HG03103 (cell line): ENCODE measurements around the gene GRM7.

Experiments
- ATAC-seq: cut with Tn5 transposase; IDR thresholded peaks from one replicate; pipeline ENCODE4 v1.9.1; 2021; ENCODE audit warnings: low read depth; ENCODE audit not compliant: unreplicated experiment

The GRM7 gene

DNA sequence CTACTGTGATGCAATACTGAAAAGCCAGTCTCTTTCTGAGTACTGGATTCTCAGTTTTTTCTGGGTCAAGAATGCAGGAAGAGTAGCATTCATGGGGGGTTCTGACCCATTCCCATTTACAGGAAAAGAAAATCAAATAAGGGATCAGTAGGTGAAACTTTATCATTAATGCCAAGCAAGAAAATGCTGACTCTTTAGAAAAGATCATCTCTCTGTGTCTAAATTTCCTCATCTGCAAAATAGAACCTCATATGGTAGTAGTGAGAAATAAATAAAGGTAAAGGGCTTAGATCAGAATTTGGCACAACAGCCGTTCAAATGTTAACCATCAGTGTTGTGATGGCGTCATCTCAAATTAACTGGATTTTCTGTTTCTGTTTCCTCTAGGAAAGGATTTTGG, 833.1 kb downstream of the GRM7 start:
- no peak for ATAC-seq

DNA sequence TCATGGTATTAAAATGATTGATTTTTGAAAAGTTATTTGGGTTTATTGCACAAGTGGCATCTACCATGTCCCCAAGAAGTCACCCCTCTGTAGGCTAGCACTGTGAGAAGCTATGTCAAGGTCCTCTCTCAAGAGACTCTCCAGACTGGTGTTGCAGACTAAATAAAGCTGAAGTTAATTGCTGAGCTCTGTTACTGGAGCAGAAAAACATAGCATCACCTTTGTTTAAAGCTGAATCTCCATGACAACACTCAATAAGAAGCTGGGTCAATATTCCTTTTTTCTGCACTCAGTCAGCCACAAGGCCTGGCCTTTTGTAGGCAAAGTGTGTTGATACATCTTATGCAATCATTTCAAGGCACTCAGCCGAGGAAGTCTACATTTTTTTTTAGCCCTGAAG, 834.1 kb downstream of the GRM7 start:
- ATAC-seq: no peak

DNA sequence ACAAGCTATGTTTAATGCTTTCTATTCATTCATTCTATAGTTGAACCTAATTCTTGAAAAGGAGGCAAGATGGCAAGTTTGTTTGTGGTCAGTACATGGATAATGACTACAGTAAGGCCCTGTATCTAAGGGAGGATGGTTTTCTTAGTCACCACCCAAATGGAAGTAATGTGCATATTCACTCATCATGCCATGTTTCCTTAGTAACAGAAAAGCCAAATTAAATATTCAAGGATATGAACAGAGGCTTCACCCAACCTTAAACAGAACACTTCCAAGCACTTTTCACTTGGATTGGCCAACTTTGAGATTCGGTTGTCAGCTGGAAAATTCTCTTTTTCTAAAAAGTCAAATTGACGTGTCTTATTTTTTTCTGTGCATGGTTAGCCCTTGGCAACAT, 835.4 kb downstream of the GRM7 start:
- no peak for ATAC-seq

DNA sequence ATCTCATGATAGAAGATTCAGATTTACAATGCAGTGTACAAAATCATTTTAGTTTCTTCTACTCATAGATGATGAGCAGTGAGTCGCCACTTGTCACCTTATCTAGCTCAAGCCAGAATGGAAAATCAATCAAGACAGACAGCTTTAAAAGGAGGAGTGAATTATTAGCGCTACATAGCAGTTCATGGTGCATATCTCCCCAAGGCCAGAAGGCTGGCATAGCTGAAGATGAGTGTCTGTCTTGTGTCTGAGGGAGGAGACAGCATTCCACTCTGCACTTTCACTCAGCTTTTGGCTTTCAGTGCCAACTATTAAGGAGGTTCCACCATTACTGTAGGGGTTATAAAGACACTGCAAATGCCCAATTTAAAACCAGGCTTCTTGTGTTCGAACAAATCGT, 836.6 kb downstream of the GRM7 start:
- ATAC-seq: no peak

DNA sequence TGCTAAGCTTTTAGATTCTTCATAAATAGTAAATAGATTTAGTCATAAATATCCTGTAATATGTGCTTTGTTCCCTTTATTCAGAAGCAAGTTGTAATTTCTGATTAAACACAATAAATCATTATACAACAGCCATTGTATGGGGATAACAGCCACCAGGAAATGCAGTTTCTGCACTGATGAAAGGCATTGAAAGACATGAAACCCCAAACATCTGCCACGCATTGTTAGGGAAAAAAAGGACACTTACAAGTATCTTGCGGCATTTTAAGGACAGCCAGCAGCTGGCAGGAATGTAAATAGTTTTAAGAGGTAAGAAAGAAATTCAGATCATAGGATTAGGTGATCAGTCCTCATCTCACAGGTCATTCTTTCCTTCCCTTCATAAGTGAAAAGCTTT, 839.6 kb downstream of the GRM7 start:
- no peak for ATAC-seq

DNA sequence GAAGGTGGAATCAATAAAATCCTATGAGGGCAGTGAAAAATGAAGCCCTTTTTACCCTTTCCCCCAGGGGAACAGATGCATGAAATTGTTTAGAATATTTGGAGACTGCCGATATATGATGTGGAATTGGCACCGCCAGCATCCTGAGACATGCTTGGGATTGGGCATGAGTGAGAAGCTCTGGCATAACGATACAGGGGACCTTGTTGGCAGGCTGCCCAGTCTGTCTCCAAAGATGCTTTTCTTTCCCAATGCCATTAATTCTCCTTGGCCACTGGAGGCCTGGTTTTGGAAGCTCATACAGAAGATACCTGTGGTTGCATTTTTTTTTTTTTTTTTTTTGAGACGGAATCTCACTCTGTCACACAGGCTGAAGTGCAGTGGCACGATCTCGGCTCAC, 840.1 kb downstream of the GRM7 start:
- no peak for ATAC-seq

DNA sequence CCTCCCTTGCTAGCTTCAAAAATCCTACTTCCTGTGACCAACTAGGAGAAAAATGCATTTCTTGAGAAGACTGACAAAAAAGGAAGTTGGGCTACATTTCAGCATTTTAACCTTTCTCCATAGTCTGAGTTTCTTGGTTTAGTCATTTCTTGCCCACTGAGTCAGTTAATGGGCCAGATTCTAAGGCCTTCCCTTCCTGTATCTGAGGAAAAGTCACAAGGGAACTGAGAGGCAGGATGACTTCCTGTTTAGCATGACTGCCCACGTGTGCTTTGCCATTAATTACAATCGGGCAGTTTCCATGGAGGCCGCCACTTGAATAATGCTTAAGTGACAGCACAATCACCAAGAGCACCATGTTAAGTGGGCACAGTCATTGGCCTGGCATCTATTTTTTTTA, 846.3 kb downstream of the GRM7 start:
- ATAC-seq: no peak

DNA sequence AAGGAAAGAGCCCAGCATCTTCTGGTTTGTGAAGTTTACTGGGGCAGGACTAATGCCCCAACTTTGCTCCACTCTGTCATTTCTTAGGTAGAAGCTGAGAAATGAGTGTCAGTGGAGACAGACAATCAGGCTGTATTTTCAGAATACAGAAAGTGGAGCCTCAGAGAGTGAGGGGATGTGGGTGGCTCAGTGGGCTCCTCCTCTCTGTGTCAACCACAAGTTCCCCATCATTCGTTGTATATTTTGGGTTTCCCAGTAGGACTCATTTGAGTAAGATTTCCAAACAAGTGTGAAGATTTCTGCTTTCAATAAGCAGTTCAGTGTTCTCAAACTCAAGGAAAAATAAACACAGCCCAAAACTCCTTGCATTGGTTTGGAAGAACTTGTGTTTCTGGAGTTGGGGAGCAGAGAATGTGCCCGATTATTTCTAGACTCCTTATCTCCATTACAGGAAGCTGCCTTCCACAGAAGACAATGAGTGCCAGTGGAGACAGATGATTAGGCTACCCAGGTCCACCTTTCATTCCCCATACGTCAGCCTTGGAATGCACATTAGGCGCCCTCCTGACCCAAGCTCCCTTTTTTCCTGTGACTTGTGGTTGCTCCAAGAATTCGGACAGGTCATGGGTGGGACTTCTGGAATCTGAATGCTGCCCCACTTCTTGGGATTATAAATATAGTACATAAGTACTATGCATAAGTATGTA, 848.6 kb downstream of the GRM7 start:
- no peak for ATAC-seq

DNA sequence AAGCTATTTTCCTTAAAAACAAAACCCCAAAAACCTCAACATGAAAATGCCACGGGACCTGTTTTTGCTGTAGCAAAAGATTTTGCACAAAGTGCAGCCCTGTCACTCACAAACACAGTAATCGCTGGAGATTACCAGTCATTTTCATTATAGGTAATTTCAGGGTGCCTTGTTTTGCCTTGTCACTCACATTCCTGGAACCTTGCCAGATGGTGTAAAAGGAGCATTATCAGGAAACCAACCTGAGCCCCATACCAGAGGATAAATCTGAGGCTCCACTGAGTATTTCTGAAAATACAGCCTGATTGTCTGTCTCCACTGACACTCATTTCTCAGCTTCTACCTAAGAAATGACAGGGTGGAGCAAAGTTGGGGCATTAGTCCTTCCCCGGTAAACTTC, 849.4 kb downstream of the GRM7 start:
- ATAC-seq: no peak

DNA sequence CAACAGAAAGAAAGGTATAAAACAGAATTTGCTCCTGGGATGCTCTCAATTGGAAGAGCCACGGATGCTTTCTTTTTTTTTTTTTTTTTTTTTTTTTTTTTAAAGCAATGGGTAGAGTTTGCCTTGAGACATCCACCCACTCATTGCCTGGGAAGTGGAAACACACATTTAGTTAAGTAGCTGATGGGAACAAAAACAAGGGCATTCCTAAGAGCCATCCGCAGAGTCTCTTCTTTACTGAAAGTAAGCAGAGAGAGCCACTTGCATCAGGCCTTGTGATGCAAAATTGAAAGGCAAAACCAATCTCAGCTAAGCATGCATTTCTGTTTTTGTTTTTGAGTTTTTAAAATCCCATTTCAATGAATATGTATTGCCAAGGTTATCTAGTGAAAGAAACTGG, 852.8 kb downstream of the GRM7 start:
- no peak for ATAC-seq

DNA sequence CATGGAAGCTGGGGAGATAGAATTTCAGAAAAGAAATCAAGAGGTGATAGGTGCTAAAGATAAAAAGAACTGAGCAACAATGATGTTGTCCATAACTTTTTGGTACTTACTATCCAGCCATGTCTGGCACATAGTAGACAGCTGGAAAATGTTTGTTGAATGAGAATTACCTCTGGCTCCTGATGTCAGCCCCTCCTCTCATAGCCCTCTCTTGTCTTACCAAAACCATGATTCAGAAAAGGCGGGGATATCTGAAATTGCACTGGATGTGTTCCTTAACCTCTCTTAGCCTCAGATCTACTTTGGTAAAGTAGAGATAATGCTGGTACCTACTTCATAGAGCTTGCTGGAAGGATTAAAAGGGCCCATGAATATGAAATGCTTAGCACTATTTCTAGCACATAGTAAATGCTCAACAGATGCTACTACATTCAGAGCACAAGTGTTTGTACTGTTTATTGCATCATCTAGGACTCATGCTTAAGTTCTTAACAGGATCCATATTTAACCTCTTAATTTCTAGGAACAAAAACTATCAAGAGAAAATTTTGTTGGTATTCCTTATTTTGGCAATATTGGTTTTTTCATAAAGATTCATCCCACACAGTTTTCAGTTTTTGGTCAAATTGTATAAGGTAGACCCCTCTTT, 859.9 kb downstream of the GRM7 start:
- ATAC-seq: no peak

DNA sequence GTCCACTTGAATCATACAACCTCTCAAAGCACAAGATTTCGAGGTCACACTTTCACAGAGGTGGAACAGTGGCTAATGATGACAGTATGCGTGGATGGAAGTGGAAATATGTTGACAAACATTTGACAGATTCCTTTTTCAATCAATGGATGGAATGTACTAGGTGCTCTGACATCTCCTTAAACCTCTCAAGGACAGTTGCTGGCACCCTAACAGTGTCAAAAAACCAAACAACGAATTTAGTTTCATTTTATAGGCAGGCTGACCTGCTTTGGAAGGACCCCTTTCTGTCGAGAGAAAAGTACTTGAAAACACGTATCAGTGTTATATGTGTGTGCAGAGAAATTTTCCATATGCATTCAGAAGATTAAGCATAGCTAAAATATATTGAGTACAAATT, 861.0 kb downstream of the GRM7 start:
- no peak for ATAC-seq

DNA sequence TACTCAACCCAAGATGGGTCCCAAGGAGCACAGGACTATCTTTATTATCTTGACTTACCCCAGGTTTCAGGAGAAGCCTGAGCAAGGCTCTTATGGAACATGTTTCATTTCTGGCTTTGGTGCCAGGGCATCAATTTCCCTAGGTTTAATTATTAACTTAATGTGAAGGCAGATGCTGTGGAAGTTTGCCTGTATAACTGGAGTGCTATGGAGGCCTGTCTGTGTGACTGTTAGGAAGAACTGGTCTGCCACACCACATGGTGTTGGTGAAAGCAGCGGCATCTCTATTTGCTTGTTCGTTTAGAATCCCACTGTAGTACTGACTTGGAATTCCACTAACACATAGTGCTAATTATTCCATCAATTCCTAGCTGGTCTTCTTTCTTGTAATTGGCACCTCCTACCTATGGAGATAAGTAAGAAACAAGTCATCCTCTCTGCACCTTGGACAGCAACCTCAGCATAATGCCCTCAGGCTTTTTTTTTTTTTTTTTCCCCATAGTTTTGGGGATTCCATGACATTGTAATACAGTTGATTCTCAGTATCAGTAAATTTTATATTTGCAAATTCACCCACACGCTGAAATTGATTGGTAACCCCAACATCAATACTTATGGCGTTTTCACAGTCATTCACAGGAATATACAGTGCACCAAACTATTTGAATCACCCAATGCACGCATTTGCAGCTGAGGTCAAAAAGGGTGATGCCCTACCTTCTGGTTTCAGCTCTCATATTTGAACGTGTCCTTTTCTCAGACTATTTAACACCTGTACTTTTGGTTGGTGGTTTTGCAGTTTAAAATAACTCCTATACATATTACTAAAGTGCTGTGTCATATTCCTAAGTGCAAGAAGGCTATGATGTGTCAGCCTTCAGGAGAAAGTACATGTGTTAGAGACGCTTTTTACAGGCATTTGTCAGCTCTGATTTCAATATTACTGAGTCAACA, 867.9 kb downstream of the GRM7 start:
- no peak for ATAC-seq

DNA sequence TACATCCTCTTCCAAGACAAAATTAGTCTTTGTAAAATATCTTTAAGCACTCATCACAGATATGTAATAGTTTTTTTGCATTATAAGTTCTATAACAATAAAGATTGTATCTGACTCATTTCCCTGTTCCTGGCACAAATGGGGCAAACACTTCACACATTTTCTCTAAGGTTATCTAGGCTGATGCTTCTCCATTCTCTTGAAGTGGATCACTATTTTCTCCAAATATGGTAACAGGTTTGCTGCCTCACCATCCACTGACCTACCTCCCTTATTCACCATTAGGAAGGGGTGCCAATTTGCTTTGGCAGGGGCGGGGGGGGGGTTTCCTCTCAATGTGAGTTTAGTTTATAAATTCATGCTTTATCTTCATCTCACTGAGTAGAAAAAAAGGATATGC, 873.0 kb downstream of the GRM7 start:
- no peak for ATAC-seq

DNA sequence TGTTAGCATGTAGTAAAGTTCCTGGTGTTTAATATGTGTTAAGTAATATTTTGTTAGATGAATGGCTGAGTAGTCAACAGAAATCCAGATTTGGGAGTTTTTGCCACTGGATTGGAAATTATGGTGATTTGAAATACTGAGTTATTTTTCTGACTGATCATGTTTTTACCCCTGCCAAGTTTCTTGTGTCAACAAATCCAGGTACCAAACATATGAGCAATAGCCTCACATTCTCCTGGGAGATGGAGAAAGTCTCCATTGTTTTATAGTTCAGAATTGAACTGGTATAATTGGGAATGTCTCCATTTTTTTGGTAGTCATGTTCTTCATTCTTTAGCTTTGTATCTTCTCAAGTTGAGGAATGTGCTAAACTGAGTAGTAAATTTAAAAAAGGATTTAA, 873.5 kb downstream of the GRM7 start:
- ATAC-seq: no peak

DNA sequence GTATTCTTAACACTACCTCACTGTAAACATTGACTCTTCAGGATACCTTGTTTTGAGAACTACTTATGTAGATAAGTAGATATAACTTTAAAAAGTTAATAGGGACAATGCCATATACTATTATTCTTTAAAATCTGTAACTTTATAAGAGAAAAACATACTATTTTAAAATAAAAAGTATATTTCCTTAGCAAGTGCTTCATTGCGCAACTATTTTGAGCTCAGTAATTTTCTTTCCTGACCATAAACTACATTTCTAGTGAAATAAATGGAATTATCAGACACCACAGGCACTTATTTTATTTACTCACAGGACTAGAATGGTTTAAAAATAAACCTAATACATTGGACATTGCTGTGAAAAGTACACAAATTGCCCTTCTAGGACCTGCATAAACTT, 876.3 kb downstream of the GRM7 start:
- no peak for ATAC-seq

DNA sequence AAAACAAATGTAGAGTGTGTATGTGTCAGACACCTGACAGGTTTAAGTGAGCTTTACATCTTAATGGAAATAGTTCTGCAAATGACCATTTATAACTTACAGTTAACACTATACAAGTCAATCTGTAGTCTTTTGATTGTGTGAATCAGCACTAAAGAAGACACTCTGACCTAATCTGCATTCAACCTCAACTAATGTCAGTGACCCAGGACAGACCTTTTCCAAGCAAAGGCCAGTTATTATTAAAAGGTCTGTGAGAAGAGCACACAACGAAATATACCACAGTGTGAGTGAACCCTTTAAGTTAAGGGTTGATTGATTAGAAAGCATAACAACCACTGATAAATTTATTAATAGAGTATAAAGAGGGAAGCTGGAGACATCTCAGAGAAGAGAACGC, 878.8 kb downstream of the GRM7 start:
- no peak for ATAC-seq

DNA sequence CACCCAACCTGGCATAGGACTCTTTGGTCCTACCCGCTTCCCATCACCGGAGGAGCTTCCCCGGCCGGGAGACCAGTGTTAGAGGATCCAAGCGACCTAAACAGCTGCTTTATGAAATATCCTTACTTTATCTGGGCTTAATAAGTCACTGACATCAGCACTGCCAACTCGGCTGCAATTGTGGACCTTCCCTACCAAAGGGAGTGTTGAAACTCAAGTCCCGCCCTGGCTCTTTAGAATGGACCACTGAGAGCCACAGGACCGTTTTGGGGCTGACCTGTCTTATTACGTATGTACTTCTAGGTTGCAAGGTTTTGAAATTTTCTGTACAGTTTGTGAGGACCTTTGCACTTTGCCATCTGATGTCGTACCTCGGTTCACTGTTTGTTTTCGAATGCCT, 879.5 kb downstream of the GRM7 start:
- ATAC-seq: no peak

DNA sequence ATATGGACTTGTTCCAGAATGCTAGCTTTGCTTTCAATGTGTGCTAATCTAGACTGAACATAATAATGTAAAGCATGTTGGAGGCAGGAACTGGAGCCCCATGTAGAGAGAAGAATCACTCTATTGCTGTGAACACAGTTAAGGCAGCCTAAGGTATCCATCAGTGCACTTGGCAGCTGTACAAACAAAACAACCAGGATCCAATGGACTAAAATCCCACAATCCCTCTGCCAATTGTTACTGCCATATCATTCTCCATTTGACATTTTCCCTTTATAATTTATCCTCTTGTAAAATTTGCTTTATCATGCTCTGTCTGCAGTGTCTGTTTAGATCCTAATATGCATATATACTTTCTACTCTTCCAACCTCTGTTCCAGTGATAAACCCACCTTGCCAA, 883.9 kb downstream of the GRM7 start:
- no peak for ATAC-seq

DNA sequence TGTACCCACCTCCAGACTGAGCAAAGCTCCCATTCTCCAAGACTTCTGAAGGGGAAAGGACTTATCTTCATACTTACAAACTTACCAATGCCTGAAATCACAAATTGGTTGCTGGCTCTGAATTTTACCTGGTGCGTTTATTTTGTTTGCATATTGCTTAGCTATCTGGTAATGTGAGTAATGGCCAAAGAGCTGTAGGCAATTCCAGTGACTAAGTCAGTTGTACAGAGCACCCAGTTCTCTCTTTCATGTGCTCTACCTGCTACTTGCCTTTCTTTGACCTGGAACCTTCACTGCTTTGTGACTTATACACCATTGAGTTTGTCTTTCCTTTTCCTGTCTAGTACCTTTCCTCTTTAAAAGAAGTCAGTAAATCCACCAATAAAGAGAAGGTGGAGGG, 884.8 kb downstream of the GRM7 start:
- ATAC-seq: no peak

DNA sequence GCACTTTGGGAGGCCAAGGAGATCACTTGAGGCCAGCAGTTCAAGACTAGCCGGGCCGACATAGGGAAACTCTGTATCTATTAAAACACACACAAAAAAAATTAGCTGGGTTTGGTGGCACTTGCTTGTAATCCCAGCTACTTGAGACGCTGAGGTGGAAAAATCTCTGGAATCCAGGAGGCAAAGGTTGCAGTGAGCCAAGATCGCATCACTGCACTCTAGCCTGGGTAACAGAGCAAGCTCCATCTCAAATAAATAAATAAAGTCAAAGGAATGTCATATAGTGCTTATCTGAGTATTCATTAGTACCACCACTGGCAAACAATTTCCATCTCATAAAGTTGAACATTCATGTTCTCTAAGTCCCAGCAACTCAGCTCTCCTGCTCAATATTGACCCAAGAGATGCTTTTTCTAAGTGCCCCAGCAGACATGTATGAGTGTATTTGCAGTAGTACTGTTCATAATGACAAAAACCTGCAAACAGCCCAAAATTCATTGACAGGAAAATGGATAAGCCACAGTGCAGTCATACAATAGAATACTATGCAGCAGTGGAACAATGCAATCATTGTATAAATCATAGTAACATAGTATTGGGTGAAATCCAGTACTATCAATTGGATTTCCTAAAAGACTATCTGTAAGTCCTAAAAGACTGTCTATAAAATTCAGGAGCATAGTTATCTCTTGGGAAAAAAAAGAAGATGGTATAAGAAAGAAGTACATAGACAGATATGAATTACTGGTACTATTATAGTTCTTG, 889.2 kb downstream of the GRM7 start:
- no peak for ATAC-seq
